ENCODE measurements around the gene NELFA. TPM values are rescaled to one million over a fixed set of nuclear protein-coding genes. Genes with fewer than 3 reads are reported as not detected.

The NELFA gene
- total RNA-seq, 6 experiments from 2014 or later, result 6.6 to 14.7 (median 8.7) TPM

DNA sequence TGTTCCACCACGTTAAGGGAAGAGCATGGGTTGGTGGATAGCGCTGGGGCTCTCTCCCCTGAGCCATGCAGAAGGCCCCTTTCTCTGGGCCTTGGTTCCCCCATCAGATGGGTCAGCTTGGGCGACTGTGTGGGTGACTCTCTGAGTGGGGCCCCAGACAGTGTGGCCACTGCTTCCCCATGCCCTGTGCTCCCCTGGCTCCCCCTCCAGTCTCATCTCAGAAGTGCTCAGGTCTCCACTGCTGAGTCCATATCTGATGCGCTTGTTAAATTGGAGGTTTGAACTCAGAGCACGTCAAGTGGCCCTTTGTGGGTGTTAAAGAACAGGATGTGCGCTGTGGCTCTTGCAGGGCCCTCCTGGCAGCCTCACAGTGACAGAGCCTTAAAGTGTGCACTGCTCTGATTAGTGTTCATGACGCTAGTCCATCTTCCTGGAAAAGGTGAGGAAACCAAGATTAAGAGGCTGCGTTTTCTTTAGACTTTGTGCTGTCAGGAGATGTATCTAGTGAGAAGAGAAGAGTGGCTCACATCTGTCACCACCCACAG lies 59.8 kb downstream of the NELFA start:
- Histone ChIP-seq H3K4me3 (no peak overlapping the region), H3K27ac (no peak overlapping the region), H3K36me3 (no peaks in the 10 kb centered on the region), H3K9me3 (no peaks in the 10 kb centered on the region), H3K27me3 (no peaks in the 10 kb centered on the region), H3K4me1 (no peaks in the 10 kb centered on the region)
- ATAC-seq, result no peak
- TF ChIP-seq, protein P1, sequence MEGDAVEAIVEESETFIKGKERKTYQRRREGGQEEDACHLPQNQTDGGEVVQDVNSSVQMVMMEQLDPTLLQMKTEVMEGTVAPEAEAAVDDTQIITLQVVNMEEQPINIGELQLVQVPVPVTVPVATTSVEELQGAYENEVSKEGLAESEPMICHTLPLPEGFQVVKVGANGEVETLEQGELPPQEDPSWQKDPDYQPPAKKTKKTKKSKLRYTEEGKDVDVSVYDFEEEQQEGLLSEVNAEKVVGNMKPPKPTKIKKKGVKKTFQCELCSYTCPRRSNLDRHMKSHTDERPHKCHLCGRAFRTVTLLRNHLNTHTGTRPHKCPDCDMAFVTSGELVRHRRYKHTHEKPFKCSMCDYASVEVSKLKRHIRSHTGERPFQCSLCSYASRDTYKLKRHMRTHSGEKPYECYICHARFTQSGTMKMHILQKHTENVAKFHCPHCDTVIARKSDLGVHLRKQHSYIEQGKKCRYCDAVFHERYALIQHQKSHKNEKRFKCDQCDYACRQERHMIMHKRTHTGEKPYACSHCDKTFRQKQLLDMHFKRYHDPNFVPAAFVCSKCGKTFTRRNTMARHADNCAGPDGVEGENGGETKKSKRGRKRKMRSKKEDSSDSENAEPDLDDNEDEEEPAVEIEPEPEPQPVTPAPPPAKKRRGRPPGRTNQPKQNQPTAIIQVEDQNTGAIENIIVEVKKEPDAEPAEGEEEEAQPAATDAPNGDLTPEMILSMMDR (IDR thresholded peaks at IDR 0.05), result no peak
- no peak for TF ChIP-seq POLR2A (IDR thresholded peaks at IDR 0.05)
- 91% methylated on average over 3 of the region's 8 CpGs for WGBS (ENCODE audit: insufficient coverage, low coverage, low lambda C conversion rate, missing lambda C conversion rate)
- intact Hi-C loops (cut with DNase I), result no loop called here
- DNase-seq, result no peak

- ATAC-seq, result no peak
- intact Hi-C loops (cut with DNase I), result no loop called here
- H3K27ac ChIP-seq, result no peak overlapping the region
- no peaks in the 10 kb centered on the region for H3K4me1 ChIP-seq
- H3K36me3 ChIP-seq, result no peaks in the 10 kb centered on the region
- TF ChIP-seq POLR2A (IDR thresholded peaks at IDR 0.05), result no peak
- TF ChIP-seq, protein P1 (IDR thresholded peaks at IDR 0.05), result no peak
- no peak for DNase-seq
- H3K4me3 ChIP-seq, result no peak overlapping the region
- 100% methylated on average over 3 of the region's 16 CpGs for WGBS (ENCODE audit: insufficient coverage, low coverage, low lambda C conversion rate, missing lambda C conversion rate)
- H3K27me3 ChIP-seq, result no peaks in the 10 kb centered on the region
- no peaks in the 10 kb centered on the region for H3K9me3 ChIP-seq
These were observed 60.5 kb downstream of the NELFA start for GRCh38 chr4:1948232-1948631.

- WGBS (ENCODE audit: insufficient coverage, low coverage, low lambda C conversion rate, missing lambda C conversion rate), result 100% methylated on average over 1 of the region's 1 CpG
- DNase-seq, result no peak
- Histone ChIP-seq H3K4me3 (no peak overlapping the region), H3K4me1 (no peaks in the 10 kb centered on the region), H3K9me3 (no peaks in the 10 kb centered on the region), H3K27ac (no peak overlapping the region), H3K36me3 (peaks cover 0 to 9% (median 0%) of the 10 kb centered on the region in 4 donors), H3K27me3 (no peaks in the 10 kb centered on the region)
- no peak for TF ChIP-seq POLR2A (IDR thresholded peaks at IDR 0.05)
- TF ChIP-seq, protein P1 (IDR thresholded peaks at IDR 0.05), result no peak
- intact Hi-C loops (cut with DNase I), result no loop called here
- ATAC-seq, result no peak
These were observed 62.9 kb downstream of the NELFA start for GRCh38 chr4:1945912-1946311.

GRCh38 chr4:1945124-1945895 lies 63.5 kb downstream of the NELFA start:
- Histone ChIP-seq H3K36me3 (peaks cover 0 to 13% (median 0%) of the 10 kb centered on the region in 4 donors), H3K4me3 (no peak overlapping the region), H3K9me3 (no peaks in the 10 kb centered on the region), H3K27me3 (no peaks in the 10 kb centered on the region), H3K4me1 (no peaks in the 10 kb centered on the region), H3K27ac (no peak overlapping the region)
- DNase-seq (no peak), ATAC-seq (no peak)
- TF ChIP-seq POLR2A (IDR thresholded peaks at IDR 0.05), result no peak
- TF ChIP-seq, protein P1 (IDR thresholded peaks at IDR 0.05), result no peak
- intact Hi-C loops (cut with DNase I), result no loop called here
- 84% methylated on average over 11 of the region's 11 CpGs for WGBS (ENCODE audit: insufficient coverage, low coverage, low lambda C conversion rate, missing lambda C conversion rate)

Measured in right lobe of liver (tissue), 6 donors.